SK-N-DZ (cell line): Measurements from ENCODE around the gene PGLYRP3.
"Not testable (repeated sequence)": the region's sequence is repeated elsewhere in the genome, so short reads cannot be mapped to it uniquely, and the experiment has no call there.

Experiments
- DNase-seq: peaks from one replicate; pipeline ENCODE4 v3.0.0-alpha.2; 2015; ENCODE audit warnings: low spot score

Gene PGLYRP3

GRCh38 chr1:153348511-153349362 is 36.0 kb upstream of the PGLYRP3 start, which contains the start of gene PGLYRP4:
PGLYRP4 (minus strand) TSS chr1:153348841; CDS start chr1:153347932, 909 bp downstream.
- DNase-seq, result no peak

- no peak for DNase-seq
Measured at GRCh38 chr1:153347856-153348255, 35.1 kb upstream of the PGLYRP3 start.

- not testable (repeated sequence) for DNase-seq
Measured at GRCh38 chr1:153347049-153347448, 34.3 kb upstream of the PGLYRP3 start.

GRCh38 chr1:153346077-153346723 is 33.4 kb upstream of the PGLYRP3 start:
- no peak for DNase-seq

GRCh38 chr1:153345187-153346076 is 32.7 kb upstream of the PGLYRP3 start:
- DNase-seq, result no peak

- DNase-seq, result no peak
Measured at GRCh38 chr1:153344718-153345025, 31.9 kb upstream of the PGLYRP3 start.

GRCh38 chr1:153343811-153344717 is 31.3 kb upstream of the PGLYRP3 start:
- DNase-seq, result no peak

- no peak for DNase-seq
Measured at GRCh38 chr1:153343040-153343681, 30.4 kb upstream of the PGLYRP3 start.

- no peak for DNase-seq
Measured at GRCh38 chr1:153342178-153342577, 29.4 kb upstream of the PGLYRP3 start.

GRCh38 chr1:153341431-153341934 is 28.7 kb upstream of the PGLYRP3 start:
- no peak for DNase-seq

- DNase-seq, result no peak
Measured at GRCh38 chr1:153340356-153340755, 27.6 kb upstream of the PGLYRP3 start.

GRCh38 chr1:153339802-153340201 is 27.1 kb upstream of the PGLYRP3 start:
- DNase-seq, result no peak

- DNase-seq, result no peak
Measured at GRCh38 chr1:153337980-153338853, 25.5 kb upstream of the PGLYRP3 start.

GRCh38 chr1:153336650-153337049 is 23.9 kb upstream of the PGLYRP3 start:
- DNase-seq, result no peak

GRCh38 chr1:153333902-153334301 is 21.1 kb upstream of the PGLYRP3 start:
- no peak for DNase-seq

GRCh38 chr1:153324912-153325311 is 12.2 kb upstream of the PGLYRP3 start:
- no peak for DNase-seq

- DNase-seq, result no peak
Measured at GRCh38 chr1:153322568-153322967, 9.8 kb upstream of the PGLYRP3 start.

- not testable (repeated sequence) for DNase-seq
Measured at GRCh38 chr1:153318145-153318544, 5.4 kb upstream of the PGLYRP3 start.

GRCh38 chr1:153316013-153316412 is 3.3 kb upstream of the PGLYRP3 start:
- DNase-seq, result not testable (repeated sequence)
